Panc1 (cell line): Measurements from ENCODE around the gene ABHD14A. TPM values are rescaled to one million over a fixed set of nuclear protein-coding genes. Genes with fewer than 3 reads are reported as not detected.
"Not testable (repeated sequence)": the region's sequence is repeated elsewhere in the genome, so short reads cannot be mapped to it uniquely, and the experiment has no call there.

Source experiments
- ATAC-seq: fragments of 200-7000 bp; cut with Tn5 transposase; 2 replicates; pipeline ENCODE4 v1.9.1; 2020; ENCODE audit warnings: mild to moderate bottlenecking, moderate library complexity
- BruUV-seq: library from RNA; stranded (reverse); fragments of 400-500 nt; replicated peaks from 2 replicates; lab custom pipeline; 2021; lab: Mats Ljungman, UMichigan
- CTCF ChIA-PET: fragments of 300-600 bp; sonication (Branson Sonifier 250); formaldehyde crosslinking; loops from one replicate; lab custom pipeline; 2022; ENCODE audit warnings: antibody characterized with exemption; lab: Charles Lee
- POLR2A ChIA-PET: fragments of 300-600 bp; sonication (Branson Sonifier 250); formaldehyde crosslinking; loops from one replicate; lab custom pipeline; 2022; ENCODE audit warnings: antibody characterized with exemption; lab: Charles Lee
- DNase-seq: peaks from one replicate; pipeline ENCODE4 v3.0.0-alpha.2; 2010; ENCODE audit warnings: low read depth, low spot score
- H3K27ac ChIP-seq: 2 replicates; pipeline ENCODE4 v1.5.1; 2011; ENCODE audit warnings: mild to moderate bottlenecking, low read length, inconsistent platforms
- H3K27me3 ChIP-seq: fragments of 200-500 bp; sonication (Bioruptor generic); 2 replicates; pipeline ENCODE4 v1.6.0; 2014; ENCODE audit warnings: low read length, inconsistent platforms; ENCODE audit not compliant: control insufficient read depth, insufficient read depth
- H3K36me3 ChIP-seq: fragments of 200-500 bp; sonication (Bioruptor generic); 2 replicates; pipeline ENCODE4 v1.5.1; 2014; ENCODE audit warnings: inconsistent platforms, mild to moderate bottlenecking, low read length, moderate library complexity; ENCODE audit not compliant: control insufficient read depth, insufficient read depth
- H3K4me1 ChIP-seq: 2 replicates; pipeline ENCODE4 v1.5.1; 2011; ENCODE audit warnings: inconsistent platforms, mild to moderate bottlenecking, low read length, moderate library complexity; ENCODE audit not compliant: control insufficient read depth, insufficient read depth
- H3K4me3 ChIP-seq, 2 experiments: 2 replicates each; pipeline ENCODE4 v1.5.1; 2011 to 2012; ENCODE audit warnings: low read depth in 2 of 2, low read length in 2 of 2, mild to moderate bottlenecking in 2 of 2, inconsistent platforms in 1 of 2, moderate library complexity in 1 of 2
- H3K9me3 ChIP-seq: fragments of 200-500 bp; sonication (Bioruptor generic); 2 replicates; pipeline ENCODE4 v1.5.1; 2014; ENCODE audit warnings: low read depth, mild to moderate bottlenecking, inconsistent platforms, low read length, moderate library complexity; ENCODE audit not compliant: control insufficient read depth, insufficient read depth
- POLR2AphosphoS5 ChIP-seq: IDR thresholded peaks from 2 replicates; pipeline ENCODE4 v1.6.1; 2012; ENCODE audit warnings: mild to moderate bottlenecking, low read depth, low read length, moderate library complexity
- SIN3A ChIP-seq: IDR thresholded peaks from 2 replicates; pipeline ENCODE4 v1.6.1; 2012; ENCODE audit warnings: low read depth, mild to moderate bottlenecking, low read length, moderate library complexity, borderline replicate concordance; ENCODE audit not compliant: insufficient read depth
- TCF7L2 ChIP-seq: IDR thresholded peaks from 2 replicates; pipeline ENCODE4 v1.6.1; 2011; ENCODE audit warnings: mild to moderate bottlenecking, low read depth, low read length, inconsistent platforms
- in situ Hi-C: cut with HindIII; loops from 2 replicates; pipeline ENCODE4 v1.10.0; 2016; ENCODE audit warnings: low sequenced_read_pairs, low pct_unique_long_range_greater_than_20kb
- intact Hi-C: fragments of 100-400 bp; cut with micrococcal nuclease; formaldehyde crosslinking; loops from one replicate; pipeline ENCODE4 v1.10.0; 2022; ENCODE audit not compliant: unreplicated experiment
- total RNA-seq: library from RNA; stranded (reverse); gene quantifications from one replicate; pipeline ENCODE4 v1.2.1, GENCODE V29; 2021; ENCODE audit not compliant: unreplicated experiment
- TF ChIP-seq, protein P1 (sequence below): fragments of 450-650 bp; IDR thresholded peaks from 2 replicates; pipeline ENCODE4 v1.5.1; 2017; ENCODE audit warnings: mild to moderate bottlenecking
- TF ChIP-seq, protein P2 (sequence below), 2 experiments: IDR thresholded peaks; 2 replicates each; pipeline ENCODE4 v1.6.1; 2011 to 2012; ENCODE audit warnings: low read depth in 2 of 2, control low read depth in 1 of 2, low read length in 1 of 2, mild to moderate bottlenecking in 1 of 2, moderate library complexity in 1 of 2; ENCODE audit not compliant: insufficient read depth in 1 of 2

ABHD14A gene
- total RNA-seq, 1 experiment from 2014 or later, result 11.3 TPM

DNA sequence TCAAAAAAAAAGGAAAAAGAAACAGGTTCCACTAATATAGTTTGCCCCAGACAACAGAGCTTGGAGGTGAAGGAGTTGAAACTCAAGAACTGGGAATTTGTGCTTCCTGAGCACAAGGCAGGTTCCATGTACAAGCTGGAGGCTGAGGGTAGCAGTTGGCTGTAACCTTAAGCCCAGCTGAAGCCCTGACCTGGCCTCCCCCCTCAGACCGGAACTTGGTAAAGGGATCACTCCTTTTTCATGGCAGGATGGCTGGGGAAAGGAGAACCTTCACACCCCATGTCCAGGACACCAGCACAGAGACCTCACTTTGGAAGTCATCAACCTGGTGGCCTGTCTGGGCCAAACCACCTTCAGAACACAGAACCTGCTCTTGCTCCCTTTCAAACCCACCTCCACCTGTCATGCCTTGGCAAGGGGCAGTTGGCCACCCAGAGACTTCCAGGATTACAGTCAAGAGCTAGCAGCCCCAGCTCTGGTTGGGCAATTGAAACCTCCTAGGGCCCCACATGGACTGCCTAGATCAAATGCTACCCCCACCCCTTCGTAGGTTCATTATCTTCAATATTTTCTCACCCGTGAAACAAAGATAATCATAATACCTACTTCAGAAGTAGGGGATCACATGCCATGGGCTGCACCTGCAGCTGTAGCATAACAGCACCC lies 17.3 kb downstream of the ABHD14A start:
- Histone ChIP-seq H3K9me3 (no peaks in the 10 kb centered on the region), H3K4me1 (peaks cover 13% of the 10 kb centered on the region), H3K4me3 (no peak overlapping the region), H3K27ac (no peak overlapping the region), H3K27me3 (no peaks in the 10 kb centered on the region), H3K36me3 (peaks cover 13% of the 10 kb centered on the region)
- BruUV-seq, result no TSS peak
- ATAC-seq, result no peak
- ChIA-PET CTCF (no interaction called here), POLR2A (interaction anchor here (1.5 kb wide), 1 partner anchor 9 kb away, joined by 3 read pairs; the partner anchor contains the start of gene ACY1)
- in situ Hi-C loops, result no loop called here
- TF ChIP-seq POLR2AphosphoS5, result peak; percentile 58
- TF ChIP-seq, protein P1, sequence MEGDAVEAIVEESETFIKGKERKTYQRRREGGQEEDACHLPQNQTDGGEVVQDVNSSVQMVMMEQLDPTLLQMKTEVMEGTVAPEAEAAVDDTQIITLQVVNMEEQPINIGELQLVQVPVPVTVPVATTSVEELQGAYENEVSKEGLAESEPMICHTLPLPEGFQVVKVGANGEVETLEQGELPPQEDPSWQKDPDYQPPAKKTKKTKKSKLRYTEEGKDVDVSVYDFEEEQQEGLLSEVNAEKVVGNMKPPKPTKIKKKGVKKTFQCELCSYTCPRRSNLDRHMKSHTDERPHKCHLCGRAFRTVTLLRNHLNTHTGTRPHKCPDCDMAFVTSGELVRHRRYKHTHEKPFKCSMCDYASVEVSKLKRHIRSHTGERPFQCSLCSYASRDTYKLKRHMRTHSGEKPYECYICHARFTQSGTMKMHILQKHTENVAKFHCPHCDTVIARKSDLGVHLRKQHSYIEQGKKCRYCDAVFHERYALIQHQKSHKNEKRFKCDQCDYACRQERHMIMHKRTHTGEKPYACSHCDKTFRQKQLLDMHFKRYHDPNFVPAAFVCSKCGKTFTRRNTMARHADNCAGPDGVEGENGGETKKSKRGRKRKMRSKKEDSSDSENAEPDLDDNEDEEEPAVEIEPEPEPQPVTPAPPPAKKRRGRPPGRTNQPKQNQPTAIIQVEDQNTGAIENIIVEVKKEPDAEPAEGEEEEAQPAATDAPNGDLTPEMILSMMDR, result no peak
- no peak for DNase-seq
- intact Hi-C loops, result no loop called here

DNA sequence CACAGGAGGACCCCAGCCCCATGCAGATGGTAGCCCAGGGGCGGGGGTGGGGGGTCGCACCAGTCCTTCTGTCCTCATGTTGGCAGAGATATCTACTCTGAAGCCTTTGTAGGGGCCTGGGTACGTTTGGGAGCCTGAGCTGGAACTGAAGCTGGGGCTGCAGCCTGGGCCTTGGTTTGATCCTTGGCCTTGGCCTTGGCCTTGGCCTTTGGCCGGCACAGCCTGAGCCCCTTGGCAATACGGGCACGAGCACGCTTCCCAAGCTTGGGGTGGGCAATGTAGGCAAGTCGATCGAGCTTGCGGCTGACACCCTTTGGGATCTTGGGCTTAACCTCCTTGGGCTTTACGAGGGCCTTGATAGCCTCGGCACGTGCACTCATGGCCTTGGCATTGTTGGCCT lies 18.8 kb downstream of the ABHD14A start:
- Histone ChIP-seq H3K36me3 (peaks cover 13% of the 10 kb centered on the region), H3K4me1 (peaks cover 18% of the 10 kb centered on the region)
- intact Hi-C loops, CTCF ChIA-PET, DNase-seq, H3K27me3 ChIP-seq, H3K27ac ChIP-seq, POLR2A ChIA-PET, ATAC-seq, H3K4me3 ChIP-seq, in situ Hi-C loops, H3K9me3 ChIP-seq: not testable (repeated sequence)
- TSS peak; percentile 95 for BruUV-seq

DNA sequence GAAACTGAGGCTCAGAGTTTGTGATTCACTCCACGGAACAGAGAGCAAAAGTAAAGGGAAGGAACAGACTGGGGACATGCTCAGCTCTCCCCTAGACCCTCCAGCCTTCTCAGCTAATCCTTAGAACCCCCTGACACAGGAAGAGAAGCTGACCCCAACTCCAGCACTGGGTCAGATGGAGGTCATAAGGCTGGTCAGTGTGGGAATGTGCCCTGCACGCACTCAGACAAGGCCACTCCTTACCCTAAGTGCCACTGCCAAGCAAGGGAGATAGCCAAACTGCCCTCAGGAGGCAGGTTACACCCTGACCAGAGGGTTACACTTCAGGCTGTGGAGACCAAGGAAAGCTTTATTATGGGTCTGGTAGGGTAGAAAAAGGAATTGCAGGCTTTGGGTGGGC lies 19.7 kb downstream of the ABHD14A start:
- ChIA-PET POLR2A (interaction anchor here (0.6 to 0.8 kb wide), 3 partner anchors 52 to 142 kb away, joined by 3 to 4 read pairs (median 3); no protein-coding TSS in a partner anchor), CTCF (no interaction called here)
- DNase-seq (no peak), ATAC-seq (no peak)
- H3K4me3 ChIP-seq, result peak overlapping the region; percentile 91 to 96
- H3K36me3 ChIP-seq, result peaks cover 13% of the 10 kb centered on the region
- H3K27me3 ChIP-seq, result no peaks in the 10 kb centered on the region
- TF ChIP-seq TCF7L2 (no peak), POLR2AphosphoS5 (no peak)
- peak overlapping the region; percentile 81 for H3K27ac ChIP-seq
- no TSS peak for BruUV-seq
- H3K4me1 ChIP-seq, result peaks cover 18% of the 10 kb centered on the region
- in situ Hi-C loops, result no loop called here
- H3K9me3 ChIP-seq, result no peaks in the 10 kb centered on the region
- intact Hi-C loops, result no loop called here

DNA sequence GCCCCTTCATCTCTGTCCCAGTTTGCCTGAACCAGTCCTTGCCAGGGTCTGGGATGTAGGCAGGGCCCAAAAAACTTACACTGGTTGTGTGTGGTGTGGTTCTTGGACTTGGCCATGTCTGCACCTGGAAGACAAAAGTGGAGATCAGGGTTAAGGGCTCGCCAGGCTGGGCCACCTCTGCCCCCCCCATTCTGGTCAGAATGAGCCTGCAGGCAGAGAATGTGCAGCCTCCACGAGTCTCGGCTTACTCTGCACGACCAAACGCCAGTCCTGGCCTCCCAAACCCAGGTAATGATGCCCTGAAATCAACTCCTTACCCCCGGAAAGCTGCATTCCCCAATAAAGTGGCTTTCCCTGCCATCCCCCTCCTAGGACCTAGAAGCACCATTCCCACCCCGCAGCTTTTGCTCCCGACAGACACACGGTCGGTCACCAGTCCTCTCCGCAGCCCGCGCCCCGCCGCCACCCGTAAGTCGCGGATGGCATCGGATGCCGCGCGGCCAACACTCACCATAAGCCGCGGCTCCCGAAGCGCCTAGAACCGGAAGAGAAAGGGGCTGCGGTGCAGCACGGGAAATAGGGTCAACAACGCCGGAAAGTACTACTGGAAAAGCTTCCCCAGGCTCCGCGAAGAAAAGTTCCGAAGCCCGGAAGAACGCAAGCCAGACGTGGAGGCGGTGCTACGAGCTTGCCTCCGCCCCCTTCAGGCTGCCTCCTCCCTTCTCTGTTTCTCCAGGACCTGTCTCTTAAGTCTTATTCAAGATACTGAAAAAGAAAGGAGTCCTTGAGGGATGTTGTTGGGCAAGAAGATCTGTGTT lies 20.7 kb downstream of the ABHD14A start, which contains the start of gene RPL29:
RPL29 (minus strand) TSS at position 550 of the 818 bp plus-strand sequence; CDS start at position 116, 434 bp downstream.
- TF ChIP-seq TCF7L2, result no peak
- TF ChIP-seq, protein P2, sequence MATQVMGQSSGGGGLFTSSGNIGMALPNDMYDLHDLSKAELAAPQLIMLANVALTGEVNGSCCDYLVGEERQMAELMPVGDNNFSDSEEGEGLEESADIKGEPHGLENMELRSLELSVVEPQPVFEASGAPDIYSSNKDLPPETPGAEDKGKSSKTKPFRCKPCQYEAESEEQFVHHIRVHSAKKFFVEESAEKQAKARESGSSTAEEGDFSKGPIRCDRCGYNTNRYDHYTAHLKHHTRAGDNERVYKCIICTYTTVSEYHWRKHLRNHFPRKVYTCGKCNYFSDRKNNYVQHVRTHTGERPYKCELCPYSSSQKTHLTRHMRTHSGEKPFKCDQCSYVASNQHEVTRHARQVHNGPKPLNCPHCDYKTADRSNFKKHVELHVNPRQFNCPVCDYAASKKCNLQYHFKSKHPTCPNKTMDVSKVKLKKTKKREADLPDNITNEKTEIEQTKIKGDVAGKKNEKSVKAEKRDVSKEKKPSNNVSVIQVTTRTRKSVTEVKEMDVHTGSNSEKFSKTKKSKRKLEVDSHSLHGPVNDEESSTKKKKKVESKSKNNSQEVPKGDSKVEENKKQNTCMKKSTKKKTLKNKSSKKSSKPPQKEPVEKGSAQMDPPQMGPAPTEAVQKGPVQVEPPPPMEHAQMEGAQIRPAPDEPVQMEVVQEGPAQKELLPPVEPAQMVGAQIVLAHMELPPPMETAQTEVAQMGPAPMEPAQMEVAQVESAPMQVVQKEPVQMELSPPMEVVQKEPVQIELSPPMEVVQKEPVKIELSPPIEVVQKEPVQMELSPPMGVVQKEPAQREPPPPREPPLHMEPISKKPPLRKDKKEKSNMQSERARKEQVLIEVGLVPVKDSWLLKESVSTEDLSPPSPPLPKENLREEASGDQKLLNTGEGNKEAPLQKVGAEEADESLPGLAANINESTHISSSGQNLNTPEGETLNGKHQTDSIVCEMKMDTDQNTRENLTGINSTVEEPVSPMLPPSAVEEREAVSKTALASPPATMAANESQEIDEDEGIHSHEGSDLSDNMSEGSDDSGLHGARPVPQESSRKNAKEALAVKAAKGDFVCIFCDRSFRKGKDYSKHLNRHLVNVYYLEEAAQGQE (IDR thresholded peaks at IDR 0.05; ENCODE audit: insufficient read depth in 1 of 2, low read depth in 2 of 2, low read length in 1 of 2), result no peak; a peak in 1 of 4 replicates
- TF ChIP-seq SIN3A, result 0 out of 2 replicates have a peak, but pooled peaks have one; percentile 22
- peak; percentile 97 for TF ChIP-seq POLR2AphosphoS5
- TF ChIP-seq, protein P1, result no peak
- in situ Hi-C loops, result no loop called here
- peaks cover 18% of the 10 kb centered on the region for H3K4me1 ChIP-seq
- no TSS peak for BruUV-seq
- DNase-seq, result peak; percentile 82
- ChIA-PET CTCF (interaction anchor here (0.7 kb wide), 1 partner anchor 223 kb away, joined by 5 read pairs; no protein-coding TSS in a partner anchor), POLR2A (interaction anchor here (0.7 kb wide), 1 partner anchor 141 kb away, joined by 3 read pairs; no protein-coding TSS in a partner anchor)
- peaks cover 13% of the 10 kb centered on the region for H3K36me3 ChIP-seq
- peak within 1 kb of the TSS; percentile 91 to 96 for H3K4me3 ChIP-seq
- peak; percentile 92 for ATAC-seq
- intact Hi-C loops, result no loop called here
- no peaks in the 10 kb centered on the region for H3K9me3 ChIP-seq
- H3K27me3 ChIP-seq, result no peaks in the 10 kb centered on the region
- peak within 1 kb of the TSS; percentile 81 for H3K27ac ChIP-seq
